Upper lobe of left lung (tissue), 4 donors: ENCODE results near the gene PIGU.

ENCODE experiments used
- CTCF ChIP-seq, 6 experiments: fragments of 450-650 bp in 4 of 6; fragments of 200-600 bp in 2 of 6; sonication (generic) in 2 of 6; IDR thresholded peaks; one replicate each; pipeline ENCODE4 v1.5.1; 2016 to 2019; ENCODE audit warnings: antibody characterized with exemption in 6 of 6
- POLR2A ChIP-seq, 4 donors: fragments of 450-650 bp; IDR thresholded peaks; one replicate each; pipeline ENCODE4 v1.5.1; 2016 to 2017; ENCODE audit warnings: antibody characterized with exemption in 4 of 4, mild to moderate bottlenecking in 2 of 4

- TF ChIP-seq CTCF (IDR thresholded peaks at IDR 0.05) (no peak), POLR2A (IDR thresholded peaks at IDR 0.05) (no peak)
These were observed 163.9 kb downstream of the PIGU start for GRCh38 chr20:34512955-34513419.
